HG03378 (cell line): ENCODE data around the gene MYO7A.

ENCODE experiments used
- ATAC-seq: cut with Tn5 transposase; IDR thresholded peaks from one replicate; pipeline ENCODE4 v1.9.1; 2021; ENCODE audit warnings: mild to moderate bottlenecking, moderate library complexity; ENCODE audit not compliant: unreplicated experiment

The MYO7A gene

GRCh38 chr11:77181799-77182541 lies 53.9 kb downstream of the MYO7A start:
- no peak for ATAC-seq

DNA sequence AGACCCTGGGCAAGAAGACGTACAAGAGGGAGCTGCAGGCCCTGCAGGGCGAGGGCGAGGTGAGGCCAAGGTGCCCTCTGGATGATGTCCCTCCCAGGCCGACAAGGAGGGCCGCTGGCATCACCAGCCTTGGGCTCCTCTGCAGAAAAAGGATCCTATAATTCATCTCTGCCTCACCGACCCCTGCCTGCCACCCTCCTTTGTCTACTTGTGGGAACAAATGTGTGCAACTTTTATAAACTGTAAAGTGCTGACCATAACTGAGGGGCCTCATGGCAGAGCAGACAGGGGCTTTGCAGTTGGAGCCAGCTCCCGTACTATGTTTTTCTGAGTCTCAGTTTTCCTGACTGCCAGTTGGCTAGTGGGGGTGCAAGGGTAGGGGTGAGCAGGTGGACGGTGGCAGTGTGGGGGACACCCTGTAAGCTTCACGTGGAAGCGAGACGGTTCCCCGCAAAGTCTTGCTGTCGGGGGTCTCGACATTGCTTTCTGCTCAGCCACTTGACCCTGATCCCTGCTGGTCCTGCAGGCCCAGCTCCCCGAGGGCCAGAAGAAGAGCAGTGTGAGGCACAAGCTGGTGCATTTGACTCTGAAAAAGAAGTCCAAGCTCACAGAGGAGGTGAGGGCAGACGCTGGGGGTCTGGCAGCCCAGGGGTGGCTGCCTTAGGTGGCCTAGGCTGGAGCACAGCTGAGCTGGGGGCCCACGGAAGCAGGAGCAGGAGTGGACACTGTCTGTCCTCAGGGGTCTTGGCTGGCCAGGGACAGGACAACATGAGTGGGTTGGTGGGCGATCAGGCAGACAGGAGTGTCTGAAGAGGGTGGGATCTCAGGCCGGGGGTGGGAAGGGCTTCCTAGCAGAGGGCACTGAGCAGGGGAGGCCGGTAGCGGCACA lies 54.7 kb downstream of the MYO7A start:
- ATAC-seq = no peak

- ATAC-seq = no peak
These were observed 55.5 kb downstream of the MYO7A start for GRCh38 chr11:77183431-77183984.

DNA sequence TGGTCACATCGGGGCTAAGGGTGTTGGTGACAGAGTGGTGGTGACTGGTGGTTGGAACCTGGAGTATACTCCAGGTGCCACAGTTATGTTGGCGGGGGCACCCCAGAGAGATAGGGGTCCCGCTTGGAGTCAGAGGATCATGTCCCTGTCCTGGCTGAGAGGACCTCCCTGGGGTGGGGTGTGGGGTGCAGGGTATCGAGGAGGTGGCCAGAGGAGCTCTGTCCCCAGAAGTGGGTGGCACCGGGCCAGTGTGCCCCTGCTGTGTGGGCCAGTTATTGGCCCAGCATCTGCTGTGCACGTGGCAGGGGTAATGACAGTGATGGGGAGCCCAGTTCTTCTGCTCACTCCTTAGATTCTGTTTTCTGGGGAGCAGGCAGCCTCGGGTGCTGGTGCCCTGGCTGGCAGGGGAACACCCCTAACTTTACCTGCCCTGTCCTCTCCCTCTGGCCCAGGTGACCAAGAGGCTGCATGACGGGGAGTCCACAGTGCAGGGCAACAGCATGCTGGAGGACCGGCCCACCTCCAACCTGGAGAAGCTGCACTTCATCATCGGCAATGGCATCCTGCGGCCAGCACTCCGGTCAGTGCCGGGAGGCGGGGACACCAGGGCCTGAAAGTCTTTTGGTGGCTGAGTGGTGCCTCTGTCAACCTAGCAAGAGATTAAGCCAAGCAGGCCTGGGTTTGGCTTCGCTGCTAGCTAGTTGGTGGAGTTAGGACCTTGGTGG lies 56.3 kb downstream of the MYO7A start:
- ATAC-seq = no peak

- no peak for ATAC-seq
These were observed 58.3 kb downstream of the MYO7A start for GRCh38 chr11:77186302-77186701.

DNA sequence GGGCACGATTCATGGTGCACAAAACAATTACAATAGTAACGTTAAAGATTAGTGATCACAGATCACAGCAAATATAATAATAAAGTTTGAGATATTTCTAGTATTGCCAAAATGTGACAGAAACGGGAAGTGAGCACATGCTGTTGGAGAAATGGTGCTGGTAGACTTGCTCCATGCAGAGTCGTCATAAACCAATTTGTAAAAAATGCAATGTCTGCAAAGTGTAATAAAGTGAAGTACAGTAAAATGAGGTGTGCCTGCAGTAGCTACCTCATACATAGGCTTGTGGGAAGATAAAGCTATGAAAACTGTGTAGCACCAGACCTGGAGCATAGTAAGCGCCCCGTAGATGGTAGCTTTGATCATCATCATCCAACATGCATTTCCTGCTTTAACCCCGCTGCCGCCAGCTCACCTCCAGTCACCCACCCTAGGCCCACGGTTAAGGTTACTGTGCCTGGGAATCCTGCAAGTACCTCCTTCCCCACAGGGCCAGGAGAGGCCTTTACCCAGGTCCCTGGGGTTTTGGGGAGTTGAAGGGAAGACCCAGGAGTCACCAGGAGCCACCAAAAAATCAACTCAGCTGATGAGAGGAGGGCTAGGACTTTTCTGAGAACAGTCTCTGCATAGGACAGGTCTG lies 59.2 kb downstream of the MYO7A start:
- no peak for ATAC-seq

GRCh38 chr11:77187776-77188632 lies 60.0 kb downstream of the MYO7A start:
- no peak for ATAC-seq

DNA sequence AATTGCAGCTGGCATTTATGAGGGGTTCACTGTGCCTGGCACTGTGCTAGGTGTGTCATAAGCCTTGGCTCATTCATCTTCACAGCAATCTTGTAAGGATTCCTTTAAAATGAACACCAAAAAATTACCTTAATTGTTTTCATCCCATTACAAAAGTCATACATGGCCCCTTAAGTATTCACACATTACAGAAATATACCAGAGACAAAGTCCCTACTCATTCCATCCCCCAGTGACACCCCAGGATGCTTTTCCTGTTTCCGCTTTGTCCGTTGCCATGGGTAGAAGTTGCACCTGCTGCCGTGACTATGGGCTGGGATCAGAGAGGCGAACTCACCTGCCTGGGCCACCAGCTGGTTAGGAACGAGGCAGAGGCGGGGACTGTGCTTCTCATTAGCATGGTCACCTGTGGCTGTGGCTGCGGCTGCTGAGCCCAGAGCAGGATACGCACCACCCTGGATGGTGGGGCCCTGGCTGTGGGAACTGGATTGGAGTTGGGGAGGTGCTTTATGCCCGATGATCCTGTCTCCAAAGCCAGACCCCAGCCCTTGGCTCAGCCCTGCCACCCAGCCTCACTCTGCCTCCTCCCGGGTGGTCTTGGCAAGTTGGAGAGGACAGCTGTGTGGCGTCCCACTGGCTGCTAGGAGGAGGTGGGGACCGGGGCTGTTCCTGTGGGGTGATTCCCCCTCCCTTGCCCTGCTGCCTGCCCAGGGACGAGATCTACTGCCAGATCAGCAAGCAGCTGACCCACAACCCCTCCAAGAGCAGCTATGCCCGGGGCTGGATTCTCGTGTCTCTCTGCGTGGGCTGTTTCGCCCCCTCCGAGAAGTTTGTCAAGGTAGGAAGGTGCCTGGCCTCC lies 60.8 kb downstream of the MYO7A start:
- ATAC-seq = no peak

DNA sequence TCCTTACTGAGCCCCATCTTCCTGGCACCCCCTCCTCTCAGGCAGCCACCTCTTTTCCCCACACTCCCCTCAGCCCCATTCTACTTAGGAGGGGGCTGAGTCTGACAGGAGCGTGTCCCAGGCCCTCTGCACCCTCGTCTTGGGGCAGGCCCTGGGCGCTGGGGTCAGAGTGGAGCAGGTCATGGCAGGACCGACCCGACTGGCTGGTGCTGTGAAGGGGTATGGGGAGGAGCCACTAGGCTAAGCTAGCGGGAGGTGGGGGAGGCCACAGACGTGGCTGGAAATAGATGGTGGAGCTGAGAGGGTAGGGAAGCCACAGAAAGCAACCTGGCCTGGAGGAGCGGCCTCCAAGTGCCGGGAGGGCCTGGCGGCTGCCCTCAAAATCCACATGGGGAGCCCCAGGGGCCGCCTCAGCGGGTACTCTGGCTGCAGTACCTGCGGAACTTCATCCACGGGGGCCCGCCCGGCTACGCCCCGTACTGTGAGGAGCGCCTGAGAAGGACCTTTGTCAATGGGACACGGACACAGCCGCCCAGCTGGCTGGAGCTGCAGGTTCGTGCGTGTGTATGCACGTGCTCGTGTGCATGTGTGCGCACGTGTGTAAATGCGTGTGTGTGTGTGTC lies 61.7 kb downstream of the MYO7A start:
- ATAC-seq = no peak

GRCh38 chr11:77190331-77191075 lies 62.5 kb downstream of the MYO7A start:
- ATAC-seq = no peak

DNA sequence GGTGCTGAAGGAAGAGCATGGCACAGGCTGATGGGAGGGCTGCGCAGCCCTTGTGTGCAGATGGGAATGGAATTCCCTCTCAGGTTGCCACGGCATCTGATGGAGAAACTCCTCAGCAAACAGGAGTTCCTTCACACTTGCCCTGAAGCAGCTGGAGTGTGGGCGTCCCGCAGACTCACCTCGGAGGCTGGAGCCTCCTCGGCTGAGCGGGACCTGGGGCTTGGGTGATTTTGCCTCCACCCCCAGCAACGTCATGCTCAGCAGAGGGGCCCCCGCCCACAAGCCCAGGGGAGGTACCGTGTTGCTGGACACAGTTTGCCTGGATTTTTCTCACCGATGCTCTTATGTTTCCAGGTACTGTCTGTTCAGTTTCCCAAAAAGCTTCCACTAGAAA lies 63.4 kb downstream of the MYO7A start:
- no peak for ATAC-seq

DNA sequence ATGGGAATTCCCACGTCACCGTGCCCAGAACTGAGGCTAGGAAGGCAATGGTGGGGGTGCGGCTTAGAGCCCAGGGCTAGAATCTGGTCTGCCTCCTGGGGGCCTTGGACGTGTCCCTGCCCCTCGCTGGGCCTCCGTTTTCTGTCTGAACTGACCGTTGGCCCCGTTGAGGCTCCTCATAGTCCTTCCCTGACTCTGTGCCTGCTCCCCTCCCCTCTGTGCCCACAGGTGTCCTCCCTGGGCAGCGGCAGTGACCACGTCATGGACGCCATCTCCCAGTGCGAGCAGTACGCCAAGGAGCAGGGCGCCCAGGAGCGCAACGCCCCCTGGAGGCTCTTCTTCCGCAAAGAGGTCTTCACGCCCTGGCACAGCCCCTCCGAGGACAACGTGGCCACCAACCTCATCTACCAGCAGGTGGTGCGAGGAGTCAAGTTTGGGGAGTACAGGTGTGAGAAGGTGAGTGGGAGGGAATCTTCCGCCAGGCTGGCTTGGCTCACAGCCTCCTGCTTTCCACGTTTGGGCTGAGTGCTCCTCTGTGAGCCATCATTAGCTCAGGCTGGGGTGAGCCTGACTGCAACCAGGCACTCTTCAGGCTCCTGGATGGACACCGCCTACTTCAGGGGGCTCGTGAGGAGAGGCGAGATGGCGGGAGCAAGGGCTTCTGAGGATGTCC lies 63.9 kb downstream of the MYO7A start:
- ATAC-seq = no peak

DNA sequence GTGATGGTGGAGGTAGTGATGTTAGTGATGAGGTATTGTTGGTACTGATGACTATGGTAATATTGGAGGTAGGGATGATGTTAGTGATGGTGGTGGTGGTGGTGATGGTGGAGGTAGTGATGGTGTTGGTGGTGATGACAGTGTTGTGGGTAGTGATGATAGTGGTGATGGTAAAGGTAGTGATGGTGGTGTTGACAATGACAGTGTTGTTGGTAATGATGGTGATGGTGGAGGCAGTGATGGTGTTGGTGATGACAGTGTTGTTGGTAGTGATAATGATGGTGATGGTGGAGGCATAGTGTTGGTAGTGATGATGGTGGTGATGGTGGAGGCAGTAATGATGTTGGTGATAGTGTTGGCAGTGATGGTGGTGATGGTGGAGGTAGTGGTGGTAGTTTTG lies 65.1 kb downstream of the MYO7A start:
- ATAC-seq = no peak

DNA sequence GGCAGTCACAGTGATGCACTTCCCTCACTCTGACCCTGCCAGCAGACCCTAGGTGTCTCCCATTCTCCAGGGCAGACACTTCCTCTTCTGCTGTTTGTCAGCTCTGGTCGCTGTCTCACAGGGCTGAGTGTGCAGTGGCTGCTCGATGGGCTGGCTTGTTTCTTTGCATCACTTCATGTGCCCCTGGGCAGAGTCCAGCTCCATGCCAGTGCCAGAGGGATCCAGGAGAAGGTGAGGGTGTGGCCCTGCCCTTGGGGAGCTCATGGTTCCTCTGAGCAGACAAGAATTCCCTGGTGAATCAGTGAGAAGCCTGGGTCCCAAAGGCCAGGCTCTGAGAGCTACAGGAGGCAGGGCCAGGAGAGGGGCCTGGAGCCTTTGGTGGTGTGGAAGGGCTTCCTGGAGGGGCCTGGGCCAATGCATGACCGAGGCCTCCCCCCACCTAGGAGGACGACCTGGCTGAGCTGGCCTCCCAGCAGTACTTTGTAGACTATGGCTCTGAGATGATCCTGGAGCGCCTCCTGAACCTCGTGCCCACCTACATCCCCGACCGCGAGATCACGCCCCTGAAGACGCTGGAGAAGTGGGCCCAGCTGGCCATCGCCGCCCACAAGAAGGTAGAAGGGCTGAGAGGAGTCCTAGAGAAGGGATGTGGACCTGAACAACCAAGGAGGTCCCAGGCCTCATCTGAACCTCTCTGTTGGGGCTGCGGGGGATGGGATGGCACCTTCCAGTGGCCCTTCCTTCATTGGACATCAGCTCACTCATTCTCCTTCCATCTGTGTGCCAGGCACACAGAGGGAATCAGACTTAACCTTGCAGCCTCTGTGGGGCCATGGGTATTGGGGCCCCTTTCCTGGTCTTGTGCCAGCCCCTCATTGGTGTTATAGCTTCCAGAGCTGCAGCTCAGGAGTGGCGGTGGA lies 66.1 kb downstream of the MYO7A start:
- no peak for ATAC-seq

GRCh38 chr11:77195071-77195755 lies 67.2 kb downstream of the MYO7A start:
- ATAC-seq = no peak

GRCh38 chr11:77196961-77197360 lies 68.9 kb downstream of the MYO7A start:
- no peak for ATAC-seq
